OCI-LY7 (cell line): ENCODE results near the gene COA8.

Source experiments
- CTCF ChIP-seq: fragments of 200-600 bp; sonication (generic); conservative IDR thresholded peaks from 2 replicates; pipeline ENCODE4 v1.5.1; 2014; ENCODE audit warnings: mild to moderate bottlenecking, antibody characterized with exemption, low read length, moderate library complexity, mixed read lengths
- EZH2phosphoT487 ChIP-seq: fragments of 200-600 bp; sonication (generic); IDR thresholded peaks from 2 replicates; pipeline ENCODE4 v1.6.1; 2018; ENCODE audit warnings: low read depth, borderline replicate concordance, mild to moderate bottlenecking, mixed run types, antibody characterized with exemption, low read length, moderate library complexity, mixed read lengths

DNA sequence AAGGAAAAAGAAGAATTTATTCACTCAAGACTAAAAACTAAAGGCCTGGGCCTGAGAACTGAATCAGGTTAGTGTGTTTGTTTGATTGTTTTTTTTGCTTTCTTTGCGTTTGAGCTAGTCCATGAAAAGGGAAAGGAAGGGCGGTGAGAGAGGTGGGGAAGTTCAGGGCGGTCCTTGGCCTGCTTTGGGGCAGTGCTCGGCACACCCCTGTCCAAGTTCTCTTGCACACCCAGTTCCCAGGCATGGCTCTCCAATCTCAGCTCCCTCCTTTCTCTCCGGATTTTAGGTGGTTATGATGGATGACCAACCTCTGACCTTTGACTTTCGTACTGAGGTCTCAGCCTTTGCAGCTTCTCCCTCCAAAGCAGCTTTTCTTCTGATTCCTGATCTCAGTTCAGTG lies 11.3 kb downstream of the COA8 start:
- TF ChIP-seq CTCF (no peak), EZH2phosphoT487 (no peak)
